ENCODE measurements around the gene OCEL1.

DNA sequence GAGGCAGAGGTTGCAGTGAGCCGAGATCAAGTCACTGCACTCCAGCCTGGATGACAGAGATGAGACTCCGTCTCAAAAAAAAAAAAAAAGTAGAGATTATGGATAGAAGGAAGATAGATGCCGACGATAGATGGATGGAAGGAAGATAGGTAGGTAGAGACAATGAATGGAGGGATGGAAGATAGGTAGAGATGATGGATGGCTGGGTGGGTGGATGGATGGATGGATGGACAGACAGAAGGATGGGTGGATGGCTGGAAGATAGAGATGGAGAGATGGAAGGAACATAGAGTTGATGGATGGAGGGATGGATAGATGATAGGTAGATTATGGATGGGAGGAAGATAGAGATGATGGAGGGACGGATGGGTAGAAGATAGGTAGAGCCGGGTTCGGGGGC is 29.4 kb upstream of the OCEL1 start:
- TF ChIP-seq SUZ12 (IDR thresholded peaks at IDR 0.05; ENCODE audit: extremely low read depth, insufficient read depth, insufficient read length) = no peak
- no peak for TF ChIP-seq YY1 (IDR thresholded peaks at IDR 0.05; ENCODE audit: insufficient read depth, insufficient read length)
